Fibroblast of lung (primary cell): Measurements from ENCODE around the gene FBXL17. TPM values are rescaled to one million over a fixed set of nuclear protein-coding genes. Genes with fewer than 3 reads are reported as not detected.
"Not testable (repeated sequence)": the region's sequence is repeated elsewhere in the genome, so short reads cannot be mapped to it uniquely, and the experiment has no call there.

Experiments used
- DNase-seq, 2 donors: peaks; one replicate each; pipeline versions ENCODE4 v3.0.0 to v3.0.0-alpha.2; 2010; ENCODE audit warnings: low read depth in 2 of 2
- H2AFZ ChIP-seq: 2 replicates; pipeline ENCODE4 v1.5.1; 2012; ENCODE audit warnings: low read length, control low read depth, inconsistent platforms
- H3K27ac ChIP-seq: 2 replicates; pipeline ENCODE4 v1.5.1; 2011; ENCODE audit warnings: low read length, control low read depth; ENCODE audit not compliant: insufficient read depth
- H3K27me3 ChIP-seq: 2 replicates; pipeline ENCODE4 v1.5.1; 2011; ENCODE audit warnings: mild to moderate bottlenecking, low read length; ENCODE audit not compliant: control insufficient read depth, insufficient read depth
- H3K36me3 ChIP-seq: 2 replicates; pipeline ENCODE4 v1.5.1; 2011; ENCODE audit warnings: low read length; ENCODE audit not compliant: control insufficient read depth, insufficient read depth
- H3K4me1 ChIP-seq: 2 replicates; pipeline ENCODE4 v1.5.1; 2011; ENCODE audit warnings: low read length; ENCODE audit not compliant: control insufficient read depth, insufficient read depth; ENCODE audit errors: extremely low read depth
- H3K4me2 ChIP-seq: 2 replicates; pipeline ENCODE4 v1.5.1; 2011; ENCODE audit warnings: low read length, control low read depth; ENCODE audit not compliant: insufficient read depth; ENCODE audit errors: extremely low read depth
- H3K4me3 ChIP-seq, 4 experiments: fragments of 200-600 bp in 1 of 4; sonication (generic) in 1 of 4; replicated peaks in 1 of 4; 2 replicates each; pipeline ENCODE4 v1.5.1; 2011 to 2016; ENCODE audit warnings: low read length in 4 of 4, low read depth in 3 of 4, mild to moderate bottlenecking in 3 of 4, control low read depth in 2 of 4, inconsistent platforms in 1 of 4, mixed read lengths in 1 of 4; ENCODE audit not compliant: insufficient read depth in 1 of 4; ENCODE audit errors: control extremely low read depth in 1 of 4
- H3K79me2 ChIP-seq: 2 replicates; pipeline ENCODE4 v1.5.1; 2012; ENCODE audit warnings: mild to moderate bottlenecking, low read length, inconsistent platforms; ENCODE audit not compliant: control insufficient read depth, insufficient read depth
- H3K9ac ChIP-seq: 2 replicates; pipeline ENCODE4 v1.5.1; 2011; ENCODE audit warnings: mild to moderate bottlenecking, low read length, control low read depth; ENCODE audit not compliant: insufficient read depth
- H3K9me3 ChIP-seq: 2 replicates; pipeline ENCODE4 v1.5.1; 2012; ENCODE audit warnings: low read depth, low read length; ENCODE audit not compliant: control insufficient read depth, insufficient read depth
- H4K20me1 ChIP-seq: 2 replicates; pipeline ENCODE4 v1.5.1; 2011; ENCODE audit warnings: low read length; ENCODE audit not compliant: control insufficient read depth, insufficient read depth; ENCODE audit errors: extremely low read depth
- EZH2 ChIP-seq: IDR thresholded peaks from 2 replicates; pipeline ENCODE4 v1.5.1; 2012; ENCODE audit warnings: low read length, control low read depth, mild to moderate bottlenecking; ENCODE audit errors: missing control alignments
- polyA plus RNA-seq, 2 donors: library from polyadenylated mRNA; depleted of rRNA in 1 of 2; stranded (reverse) in 1 of 2; unstranded in 1 of 2; fragments of >200 nt; gene quantifications; 2 replicates each; pipeline ENCODE4 v1.2.1, GENCODE V29; 2011 to 2012; ENCODE audit warnings: missing spikeins in 1 of 2
- total RNA-seq: library from RNA; depleted of rRNA; stranded (reverse); fragments of >200 nt; gene quantifications from 2 replicates; pipeline ENCODE4 v1.2.1, GENCODE V29; 2014
- TF ChIP-seq, protein P1 (sequence below), 2 donors: IDR thresholded peaks in 1 of 2; conservative IDR thresholded peaks in 1 of 2; 1 replicate in 1 of 2; 2 replicates in 1 of 2; pipeline ENCODE4 v1.5.1; 2011 to 2012; ENCODE audit warnings: low read length in 2 of 2, control low read depth in 1 of 2, inconsistent platforms in 1 of 2, low read depth in 1 of 2, mild to moderate bottlenecking in 1 of 2

The FBXL17 gene
- total and polyA plus RNA-seq, 2 donors (not counting 1 experiment from before 2014, with no cell fraction given): 7.1 to 8.3 TPM

DNA sequence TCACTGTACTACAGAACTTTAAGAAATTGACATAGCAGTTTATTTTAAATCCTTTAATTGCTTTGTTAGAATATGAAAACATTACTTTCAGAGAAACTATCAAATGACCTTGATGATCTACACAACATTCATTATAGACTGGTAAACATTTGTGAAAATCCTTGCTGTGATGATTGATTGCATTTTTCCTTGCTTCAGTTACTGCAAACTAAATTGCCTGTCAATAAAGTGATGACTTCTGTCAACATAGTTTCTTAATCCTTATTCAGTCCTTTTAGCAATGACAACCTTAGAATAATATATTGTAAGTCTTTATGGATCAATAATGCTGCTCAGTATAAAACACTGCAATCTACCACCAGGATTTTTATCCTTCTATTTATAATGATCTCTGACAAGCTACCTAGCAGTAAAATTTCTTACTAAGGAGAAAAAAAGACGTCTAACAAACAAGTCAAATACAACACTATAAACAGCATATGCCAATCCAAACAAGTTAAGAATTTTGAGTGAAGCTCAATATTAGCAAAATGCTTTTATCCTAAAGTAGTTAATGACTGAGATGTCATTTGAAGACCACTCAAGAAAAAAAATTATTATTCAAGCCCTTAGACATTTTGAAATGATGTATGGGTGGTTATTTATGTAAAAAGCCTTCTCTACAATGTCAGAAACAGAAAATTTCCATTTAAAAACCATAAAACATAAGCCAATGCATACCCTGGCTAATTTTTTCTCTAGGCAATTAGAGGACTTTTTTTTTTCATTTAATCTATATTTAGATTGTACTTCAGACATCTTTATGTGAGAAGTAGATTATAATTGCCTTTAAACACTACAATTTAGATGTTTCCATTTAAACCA, 105.5 kb downstream of the FBXL17 start:
- DNase-seq: no peak
- no peak overlapping the region for H3K9ac ChIP-seq
- no peaks in the 10 kb centered on the region for H3K9me3 ChIP-seq
- H3K36me3 ChIP-seq: no peaks in the 10 kb centered on the region
- H3K4me1 ChIP-seq: no peaks in the 10 kb centered on the region
- H2AFZ ChIP-seq: no peak overlapping the region
- H3K27ac ChIP-seq: no peak overlapping the region
- TF ChIP-seq, protein P1, sequence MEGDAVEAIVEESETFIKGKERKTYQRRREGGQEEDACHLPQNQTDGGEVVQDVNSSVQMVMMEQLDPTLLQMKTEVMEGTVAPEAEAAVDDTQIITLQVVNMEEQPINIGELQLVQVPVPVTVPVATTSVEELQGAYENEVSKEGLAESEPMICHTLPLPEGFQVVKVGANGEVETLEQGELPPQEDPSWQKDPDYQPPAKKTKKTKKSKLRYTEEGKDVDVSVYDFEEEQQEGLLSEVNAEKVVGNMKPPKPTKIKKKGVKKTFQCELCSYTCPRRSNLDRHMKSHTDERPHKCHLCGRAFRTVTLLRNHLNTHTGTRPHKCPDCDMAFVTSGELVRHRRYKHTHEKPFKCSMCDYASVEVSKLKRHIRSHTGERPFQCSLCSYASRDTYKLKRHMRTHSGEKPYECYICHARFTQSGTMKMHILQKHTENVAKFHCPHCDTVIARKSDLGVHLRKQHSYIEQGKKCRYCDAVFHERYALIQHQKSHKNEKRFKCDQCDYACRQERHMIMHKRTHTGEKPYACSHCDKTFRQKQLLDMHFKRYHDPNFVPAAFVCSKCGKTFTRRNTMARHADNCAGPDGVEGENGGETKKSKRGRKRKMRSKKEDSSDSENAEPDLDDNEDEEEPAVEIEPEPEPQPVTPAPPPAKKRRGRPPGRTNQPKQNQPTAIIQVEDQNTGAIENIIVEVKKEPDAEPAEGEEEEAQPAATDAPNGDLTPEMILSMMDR (conservative IDR thresholded peaks at IDR 0.05 in 1 of 2, IDR thresholded peaks at IDR 0.05 in 1 of 2; ENCODE audit: low read depth in 1 of 2, low read length in 2 of 2): no peak
- no peak for TF ChIP-seq EZH2
- H3K4me3 ChIP-seq: no peak overlapping the region
- H4K20me1 ChIP-seq: no peaks in the 10 kb centered on the region
- H3K27me3 ChIP-seq: no peaks in the 10 kb centered on the region
- no peak overlapping the region for H3K4me2 ChIP-seq
- H3K79me2 ChIP-seq: no peaks in the 10 kb centered on the region

DNA sequence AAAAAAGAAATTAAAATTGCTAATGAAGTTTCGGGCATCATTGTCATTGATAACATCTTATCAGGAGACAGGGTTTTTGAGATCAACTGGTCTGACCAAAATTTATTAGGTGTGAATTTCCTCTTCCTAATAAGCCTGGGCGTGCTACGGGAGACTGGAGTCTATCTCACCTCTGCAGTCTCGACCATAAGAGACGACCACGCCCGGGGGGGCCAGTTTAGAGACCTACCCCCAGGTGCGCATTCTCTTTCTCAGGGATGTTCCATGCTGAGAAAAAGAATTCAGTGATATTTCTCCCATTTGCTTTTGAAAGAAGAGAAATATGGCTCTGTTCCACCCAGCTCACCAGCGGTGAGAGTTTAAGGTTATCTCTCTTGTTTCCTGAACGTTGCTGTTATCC, 107.8 kb downstream of the FBXL17 start:
- H3K27ac ChIP-seq, H2AFZ ChIP-seq, H3K9me3 ChIP-seq, H3K36me3 ChIP-seq, H3K27me3 ChIP-seq, H3K4me1 ChIP-seq, H3K4me3 ChIP-seq, H4K20me1 ChIP-seq, H3K79me2 ChIP-seq, DNase-seq, H3K9ac ChIP-seq, H3K4me2 ChIP-seq: not testable (repeated sequence)

DNA sequence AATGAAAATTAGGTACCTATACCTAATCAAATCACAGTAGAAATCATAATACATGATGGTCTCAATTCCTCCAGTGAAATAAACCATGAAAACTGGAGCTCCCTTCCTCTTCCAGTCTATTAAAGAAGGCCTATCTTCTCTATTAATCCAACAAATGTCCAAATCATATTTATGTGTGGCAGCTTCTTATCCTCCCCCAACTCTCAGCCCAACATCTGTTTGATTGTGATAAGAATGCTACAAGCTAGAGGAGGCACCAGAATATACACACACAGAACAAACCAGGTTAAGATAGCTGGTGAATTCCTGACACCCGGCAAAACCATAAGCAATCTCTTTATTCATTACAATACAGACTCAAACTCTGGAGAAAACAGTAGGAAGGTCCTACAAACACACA, 110.8 kb downstream of the FBXL17 start:
- Histone ChIP-seq H3K27me3 (no peaks in the 10 kb centered on the region), H3K4me3 (no peak overlapping the region), H2AFZ (no peak overlapping the region), H3K4me2 (no peak overlapping the region), H3K79me2 (no peaks in the 10 kb centered on the region), H3K9me3 (no peaks in the 10 kb centered on the region), H3K4me1 (no peaks in the 10 kb centered on the region), H3K9ac (no peak overlapping the region), H3K27ac (no peak overlapping the region), H4K20me1 (no peaks in the 10 kb centered on the region), H3K36me3 (no peaks in the 10 kb centered on the region)
- DNase-seq: no peak
- TF ChIP-seq, protein P1 (conservative IDR thresholded peaks at IDR 0.05 in 1 of 2, IDR thresholded peaks at IDR 0.05 in 1 of 2; ENCODE audit: low read depth in 1 of 2, low read length in 2 of 2): no peak
- TF ChIP-seq EZH2: no peak
